ENCODE data around the gene SND1. TPM values are rescaled to one million over a fixed set of nuclear protein-coding genes. Genes with fewer than 3 reads are reported as not detected.

SND1 gene
- total RNA-seq, 1 experiment from 2014 or later, result 274 TPM

DNA sequence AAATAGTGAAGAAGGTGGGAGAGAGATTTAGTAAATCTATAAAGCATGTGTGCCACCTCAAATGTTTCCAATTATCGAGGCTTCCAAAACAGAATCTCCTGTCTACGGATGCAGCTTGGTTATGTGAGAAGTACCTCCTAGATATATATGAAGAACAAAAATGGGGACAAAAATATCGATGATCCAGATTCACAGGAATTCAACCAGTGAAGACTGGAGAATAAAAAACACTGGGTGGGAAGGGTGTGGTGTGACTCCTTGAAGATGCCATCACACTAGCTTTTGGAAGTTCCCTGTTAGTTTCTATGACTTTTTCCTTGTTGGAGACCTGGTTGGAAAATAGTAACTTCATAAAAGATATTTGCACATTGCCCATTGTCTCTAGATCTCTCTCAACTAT lies 226.8 kb downstream of the SND1 start:
- CTCF ChIA-PET, result no interaction called here
- intact Hi-C loops (cut with micrococcal nuclease; ENCODE audit: unreplicated experiment), result no loop called here
- H3K4me3 ChIP-seq (ENCODE audit: low read depth, low read length), result no peak overlapping the region
- Mint-ChIP-seq H3K9me3 (ENCODE audit: unreplicated experiment) (no peaks in the 10 kb centered on the region), H3K27me3 (ENCODE audit: insufficient read depth, unreplicated experiment) (no peaks in the 10 kb centered on the region), H3K4me3 (ENCODE audit: unreplicated experiment) (no peak overlapping the region), H3K36me3 (ENCODE audit: insufficient read depth, unreplicated experiment) (no peaks in the 10 kb centered on the region), H3K4me1 (ENCODE audit: low read depth, unreplicated experiment) (no peaks in the 10 kb centered on the region), H3K27ac (ENCODE audit: unreplicated experiment) (no peak overlapping the region)
- no peaks in the 10 kb centered on the region for H3K27me3 ChIP-seq (replicated peaks; ENCODE audit: control insufficient read depth, insufficient read depth, low read length)
- no peak for TF ChIP-seq CTCF (IDR thresholded peaks at IDR 0.05; ENCODE audit: insufficient read depth in 1 of 2, low read depth in 1 of 2, low read length in 1 of 2, severe bottlenecking in 1 of 2, unreplicated experiment in 1 of 2)
- H3K36me3 ChIP-seq (ENCODE audit: control insufficient read depth, insufficient read depth, low read length), result 0 out of 2 replicates have a peak, but pooled peaks cover 2% of the 10 kb centered on the region
- POLR2A ChIA-PET, result no interaction called here
- no peaks in the 10 kb centered on the region for H3K9me3 ChIP-seq
- no peak for DNase-seq
- H3K4me1 ChIP-seq, result peaks cover 46% of the 10 kb centered on the region
- BruUV-seq (replicated peaks), result no TSS peak

- 0 out of 2 replicates have a peak, but pooled peaks cover 2% of the 10 kb centered on the region for H3K36me3 ChIP-seq (ENCODE audit: control insufficient read depth, insufficient read depth, low read length)
- ChIA-PET POLR2A (no interaction called here), CTCF (no interaction called here)
- no peaks in the 10 kb centered on the region for H3K9me3 ChIP-seq
- intact Hi-C loops (cut with micrococcal nuclease; ENCODE audit: unreplicated experiment), result no loop called here
- H3K27me3 ChIP-seq (replicated peaks; ENCODE audit: control insufficient read depth, insufficient read depth, low read length), result no peaks in the 10 kb centered on the region
- H3K27me3 Mint-ChIP-seq (ENCODE audit: insufficient read depth, unreplicated experiment), result no peaks in the 10 kb centered on the region
- no TSS peak for BruUV-seq (replicated peaks)
- peaks cover 3% of the 10 kb centered on the region for H3K9me3 Mint-ChIP-seq (ENCODE audit: unreplicated experiment)
- H3K4me3 ChIP-seq (ENCODE audit: low read depth, low read length), result no peak overlapping the region
- H3K27ac Mint-ChIP-seq (ENCODE audit: unreplicated experiment), result no peak overlapping the region
- no peak for DNase-seq
- peaks cover 2% of the 10 kb centered on the region for H3K4me1 Mint-ChIP-seq (ENCODE audit: low read depth, unreplicated experiment)
- TF ChIP-seq CTCF (IDR thresholded peaks at IDR 0.05; ENCODE audit: insufficient read depth in 1 of 2, low read depth in 1 of 2, low read length in 1 of 2, severe bottlenecking in 1 of 2, unreplicated experiment in 1 of 2), result no peak
- H3K36me3 Mint-ChIP-seq (ENCODE audit: insufficient read depth, unreplicated experiment), result peaks cover 2% of the 10 kb centered on the region
- peaks cover 52% of the 10 kb centered on the region for H3K4me1 ChIP-seq
- no peak overlapping the region for H3K4me3 Mint-ChIP-seq (ENCODE audit: unreplicated experiment)
Measured at GRCh38 chr7:127879436-127879835, 227.4 kb downstream of the SND1 start.

- no peak overlapping the region for H3K4me3 ChIP-seq (ENCODE audit: low read depth, low read length)
- peaks cover 7% of the 10 kb centered on the region for H3K36me3 Mint-ChIP-seq (ENCODE audit: insufficient read depth, unreplicated experiment)
- TF ChIP-seq CTCF (IDR thresholded peaks at IDR 0.05; ENCODE audit: insufficient read depth in 1 of 2, low read depth in 1 of 2, low read length in 1 of 2, severe bottlenecking in 1 of 2, unreplicated experiment in 1 of 2), result no peak
- H3K36me3 ChIP-seq (ENCODE audit: control insufficient read depth, insufficient read depth, low read length), result 0 out of 2 replicates have a peak, but pooled peaks cover 2% of the 10 kb centered on the region
- no peaks in the 10 kb centered on the region for H3K27me3 ChIP-seq (replicated peaks; ENCODE audit: control insufficient read depth, insufficient read depth, low read length)
- H3K27me3 Mint-ChIP-seq (ENCODE audit: insufficient read depth, unreplicated experiment), result no peaks in the 10 kb centered on the region
- no peaks in the 10 kb centered on the region for H3K9me3 ChIP-seq
- no peak overlapping the region for H3K27ac Mint-ChIP-seq (ENCODE audit: unreplicated experiment)
- peaks cover 8% of the 10 kb centered on the region for H3K4me1 Mint-ChIP-seq (ENCODE audit: low read depth, unreplicated experiment)
- intact Hi-C loops (cut with micrococcal nuclease; ENCODE audit: unreplicated experiment), result no loop called here
- BruUV-seq (replicated peaks), result no TSS peak
- no peak overlapping the region for H3K4me3 Mint-ChIP-seq (ENCODE audit: unreplicated experiment)
- H3K9me3 Mint-ChIP-seq (ENCODE audit: unreplicated experiment), result peaks cover 8% of the 10 kb centered on the region
- DNase-seq, result no peak
- ChIA-PET CTCF (interaction anchor here (0.9 kb wide), 1 partner anchor 330 kb away, joined by 3 read pairs; no protein-coding TSS in a partner anchor), POLR2A (no interaction called here)
- H3K4me1 ChIP-seq, result peaks cover 57% of the 10 kb centered on the region
Measured at GRCh38 chr7:127879942-127880341, 227.9 kb downstream of the SND1 start.
